ENCODE measurements around the gene C19orf47.

The C19orf47 gene

DNA sequence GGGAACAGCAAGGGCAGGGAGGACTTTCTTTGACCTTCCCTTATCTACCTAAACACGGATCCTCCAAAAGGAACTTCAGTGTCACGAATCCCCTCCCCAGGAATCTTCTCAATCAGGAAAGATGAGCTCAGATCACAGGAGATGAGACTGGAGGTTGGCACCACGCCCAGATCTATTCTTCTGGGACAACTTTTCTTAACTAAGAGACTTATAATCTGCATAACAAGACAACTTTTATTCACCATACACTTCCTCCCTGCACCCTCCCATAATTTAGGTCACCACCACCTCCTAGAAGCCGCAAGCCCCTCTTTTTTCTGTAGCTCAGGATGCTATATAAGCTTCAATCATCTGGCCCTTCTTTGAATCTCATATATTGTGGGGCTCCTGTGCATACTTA is 43.9 kb downstream of the C19orf47 start (continued):
- no peak for TF ChIP-seq ZFP30 (CRISPR knock-in tag; IDR thresholded peaks at IDR 0.05)

- ATAC-seq, result no peak
- TF ChIP-seq ARNTL (CRISPR knock-in tag; IDR thresholded peaks at IDR 0.05; ENCODE audit: borderline replicate concordance, low read depth) (no peak), ZC3H10 (CRISPR knock-in tag; IDR thresholded peaks at IDR 0.05) (no peak), ISL1 (CRISPR knock-in tag; IDR thresholded peaks at IDR 0.05) (no peak), SNAI2 (CRISPR knock-in tag; IDR thresholded peaks at IDR 0.05) (no peak), POU6F1 (CRISPR knock-in tag; IDR thresholded peaks at IDR 0.05; ENCODE audit: borderline replicate concordance, low read depth) (no peak), RARB (CRISPR knock-in tag; IDR thresholded peaks at IDR 0.05) (no peak), TSHZ2 (CRISPR knock-in tag; IDR thresholded peaks at IDR 0.05) (no peak), ZFP30 (CRISPR knock-in tag; IDR thresholded peaks at IDR 0.05) (no peak), PPARA (CRISPR knock-in tag; IDR thresholded peaks at IDR 0.05; ENCODE audit: borderline replicate concordance) (no peak), TOX (CRISPR knock-in tag; IDR thresholded peaks at IDR 0.05; ENCODE audit: borderline replicate concordance) (no peak), ZNF8 (CRISPR knock-in tag; IDR thresholded peaks at IDR 0.05) (no peak), CREB5 (CRISPR knock-in tag; IDR thresholded peaks at IDR 0.05; ENCODE audit: low read depth) (no peak), PATZ1 (CRISPR knock-in tag; IDR thresholded peaks at IDR 0.05; ENCODE audit: borderline replicate concordance) (no peak), TCF4 (CRISPR knock-in tag; IDR thresholded peaks at IDR 0.05; ENCODE audit: borderline replicate concordance) (no peak), BACH2 (CRISPR knock-in tag; IDR thresholded peaks at IDR 0.05; ENCODE audit: borderline replicate concordance) (no peak), ZNF565 (CRISPR knock-in tag; conservative IDR thresholded peaks at IDR 0.05; ENCODE audit: low read depth) (no peak)
- TF ChIP-seq, protein P1, sequence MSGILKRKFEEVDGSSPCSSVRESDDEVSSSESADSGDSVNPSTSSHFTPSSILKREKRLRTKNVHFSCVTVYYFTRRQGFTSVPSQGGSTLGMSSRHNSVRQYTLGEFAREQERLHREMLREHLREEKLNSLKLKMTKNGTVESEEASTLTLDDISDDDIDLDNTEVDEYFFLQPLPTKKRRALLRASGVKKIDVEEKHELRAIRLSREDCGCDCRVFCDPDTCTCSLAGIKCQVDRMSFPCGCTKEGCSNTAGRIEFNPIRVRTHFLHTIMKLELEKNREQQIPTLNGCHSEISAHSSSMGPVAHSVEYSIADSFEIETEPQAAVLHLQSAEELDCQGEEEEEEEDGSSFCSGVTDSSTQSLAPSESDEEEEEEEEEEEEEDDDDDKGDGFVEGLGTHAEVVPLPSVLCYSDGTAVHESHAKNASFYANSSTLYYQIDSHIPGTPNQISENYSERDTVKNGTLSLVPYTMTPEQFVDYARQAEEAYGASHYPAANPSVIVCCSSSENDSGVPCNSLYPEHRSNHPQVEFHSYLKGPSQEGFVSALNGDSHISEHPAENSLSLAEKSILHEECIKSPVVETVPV (CRISPR knock-in tag; IDR thresholded peaks at IDR 0.05), result no peak
Measured at GRCh38 chr19:40303765-40304164, 44.4 kb downstream of the C19orf47 start.

DNA sequence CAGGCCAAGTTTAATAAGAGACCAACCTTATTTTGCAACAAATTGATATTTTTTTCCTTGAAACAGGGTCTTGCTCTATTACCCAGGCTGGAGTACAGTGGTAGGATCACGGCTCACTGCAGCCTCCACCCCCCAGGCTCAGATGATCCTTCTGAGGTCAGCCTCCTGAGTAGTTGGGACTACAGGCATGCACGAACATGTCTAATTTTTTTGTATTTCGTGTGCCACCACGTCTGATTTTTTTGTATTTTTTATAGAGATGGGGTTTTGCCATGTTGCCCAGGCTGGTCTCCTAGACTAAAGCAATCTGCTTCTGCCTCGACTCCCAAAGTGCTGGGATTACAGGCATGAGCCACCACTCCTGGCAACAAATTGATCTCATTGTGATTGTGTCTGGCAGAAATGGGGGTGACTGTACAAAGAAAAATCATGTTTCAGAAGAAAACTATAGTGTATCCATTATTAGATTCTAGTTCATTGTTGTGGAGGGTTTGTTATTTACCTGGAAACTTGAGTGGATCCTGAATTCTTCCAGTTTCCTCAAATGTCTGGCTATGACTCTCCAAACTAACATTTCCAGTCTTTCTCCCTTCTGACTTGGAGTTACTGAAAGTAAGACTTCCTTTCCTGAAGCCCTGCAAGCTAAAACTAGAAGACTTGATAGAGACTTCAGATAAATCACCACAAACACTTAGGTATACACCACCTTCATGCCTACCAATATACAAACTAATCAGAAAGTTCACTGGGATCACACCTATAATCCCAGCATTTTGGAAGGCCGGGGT is 45.8 kb downstream of the C19orf47 start:
- ATAC-seq, result no peak
- TF ChIP-seq ZFP30 (CRISPR knock-in tag; IDR thresholded peaks at IDR 0.05) (no peak), TOX (CRISPR knock-in tag; IDR thresholded peaks at IDR 0.05; ENCODE audit: borderline replicate concordance) (no peak), CREB5 (CRISPR knock-in tag; IDR thresholded peaks at IDR 0.05; ENCODE audit: low read depth) (no peak), GLIS3 (CRISPR knock-in tag; IDR thresholded peaks at IDR 0.05) (no peak), RARB (CRISPR knock-in tag; IDR thresholded peaks at IDR 0.05) (no peak), BACH2 (CRISPR knock-in tag; IDR thresholded peaks at IDR 0.05; ENCODE audit: borderline replicate concordance) (no peak), ZNF565 (CRISPR knock-in tag; conservative IDR thresholded peaks at IDR 0.05; ENCODE audit: low read depth) (no peak), SNAI2 (CRISPR knock-in tag; IDR thresholded peaks at IDR 0.05) (no peak), ISL1 (CRISPR knock-in tag; IDR thresholded peaks at IDR 0.05) (no peak), CSDC2 (CRISPR knock-in tag; IDR thresholded peaks at IDR 0.05) (no peak), ZC3H10 (CRISPR knock-in tag; IDR thresholded peaks at IDR 0.05) (no peak), TSHZ2 (CRISPR knock-in tag; IDR thresholded peaks at IDR 0.05) (no peak), TCF4 (CRISPR knock-in tag; IDR thresholded peaks at IDR 0.05; ENCODE audit: borderline replicate concordance) (no peak), ZNF70 (CRISPR knock-in tag; IDR thresholded peaks at IDR 0.05) (no peak)
- TF ChIP-seq, protein P1 (CRISPR knock-in tag; IDR thresholded peaks at IDR 0.05), result no peak
